Measurements from ENCODE around the gene UFD1. TPM values are rescaled to one million over a fixed set of nuclear protein-coding genes. Genes with fewer than 3 reads are reported as not detected.

The UFD1 gene
- total and polyA plus RNA-seq, 4 donors = 23.1 to 111 (median 70.0) TPM

DNA sequence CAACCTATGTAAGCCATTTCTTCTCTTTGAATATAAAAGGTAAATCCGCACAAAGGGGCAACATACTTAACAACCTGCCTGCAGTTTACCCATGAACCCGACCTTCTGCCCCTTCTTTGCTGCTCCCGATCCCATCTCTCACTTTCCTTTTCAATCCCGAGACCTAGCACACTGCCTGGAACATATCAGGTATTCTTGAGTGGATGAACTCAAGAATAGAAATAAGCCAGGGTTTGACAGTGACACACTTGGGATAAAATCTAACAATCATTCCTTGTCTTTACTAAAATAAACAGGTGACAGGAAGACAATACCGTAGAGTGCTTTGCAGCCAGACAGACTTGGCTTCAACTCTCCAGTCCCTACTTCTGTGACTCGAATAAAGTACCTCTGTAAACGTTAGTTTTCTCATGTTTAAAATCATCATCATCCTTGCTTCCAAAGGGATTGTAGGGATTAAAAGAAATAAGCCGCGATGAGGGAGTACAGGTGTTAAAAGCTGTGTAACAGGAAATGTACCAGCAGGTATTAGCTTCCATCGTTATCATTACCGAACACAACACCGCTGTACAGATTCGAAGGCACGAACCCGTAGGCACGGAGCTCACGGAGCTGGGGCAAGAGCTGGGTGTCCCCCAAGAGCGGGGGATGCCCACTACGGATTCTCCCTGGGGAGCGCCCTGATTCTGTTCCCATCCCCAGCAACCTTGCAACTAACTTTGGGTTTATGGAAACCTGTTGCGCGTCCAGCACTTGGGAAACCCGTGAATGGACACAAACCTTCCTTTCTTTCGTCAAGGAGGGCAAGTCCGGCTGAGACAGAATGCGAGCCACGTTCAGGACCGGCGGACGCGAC, 720 bp downstream of the UFD1 start:
- peak in 1 of 3 donors; percentile 32 for DNase-seq

DNA sequence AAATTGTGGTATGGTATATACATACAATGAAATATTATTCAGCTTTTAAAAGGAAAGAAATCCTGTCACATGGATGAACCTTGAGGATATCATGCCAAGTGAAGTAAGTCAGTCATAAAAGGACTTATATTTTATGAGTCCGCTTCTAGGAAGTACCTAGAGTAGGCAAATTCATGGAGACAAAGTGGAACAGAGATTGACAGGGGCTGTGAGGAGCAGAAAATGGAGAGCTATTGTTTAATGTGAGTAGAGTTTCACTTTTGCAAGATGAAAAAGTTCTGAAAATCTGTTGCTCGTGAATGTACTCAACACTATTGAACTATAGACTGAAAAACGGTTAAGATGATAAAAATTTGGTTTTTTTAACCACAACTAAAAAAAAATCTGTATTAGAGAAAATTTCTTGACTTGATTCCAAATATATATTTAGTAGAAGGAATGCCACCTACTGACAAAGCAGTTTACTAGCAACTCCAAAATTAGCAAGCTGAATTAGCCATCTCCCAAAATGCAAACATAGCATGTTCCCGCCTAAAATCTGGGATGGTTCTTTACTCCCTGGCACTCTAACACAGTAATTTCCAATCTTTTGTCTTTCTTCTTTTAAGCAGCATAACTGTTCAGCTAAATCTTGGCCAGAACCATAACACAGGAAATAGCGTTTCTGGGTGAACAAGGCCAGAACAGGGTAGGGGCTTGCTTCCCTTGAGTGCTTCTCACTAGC, 1.5 kb downstream of the UFD1 start:
- no peaks in the 10 kb centered on the region for H3K9me3 ChIP-seq (ENCODE audit: control insufficient read depth in 4 of 4, insufficient read depth in 3 of 4, low read length in 3 of 4)
- H3K36me3 ChIP-seq (ENCODE audit: control insufficient read depth in 4 of 4, insufficient read depth in 4 of 4, low read length in 4 of 4) = peaks cover 9 to 19% (median 11%) of the 10 kb centered on the region in 4 donors
- H3K4me3 ChIP-seq = peak overlapping the region; percentile 82
- peak overlapping the region; percentile 37 to 96 for H3K27ac ChIP-seq (ENCODE audit: low read depth in 1 of 2, low read length in 1 of 2)
- WGBS, 2 donors = 21 to 23% methylated on average over 5 of the region's 5 CpGs
- H3K27me3 ChIP-seq (ENCODE audit: control insufficient read depth in 3 of 3, insufficient read depth in 3 of 3, low read length in 2 of 3) = no peaks in the 10 kb centered on the region
- peaks cover 0 to 21% (median 3%) of the 10 kb centered on the region in 5 donors for H3K4me1 ChIP-seq (ENCODE audit: control insufficient read depth in 5 of 5, insufficient read depth in 5 of 5, low read length in 5 of 5)
- TF ChIP-seq, protein P1, sequence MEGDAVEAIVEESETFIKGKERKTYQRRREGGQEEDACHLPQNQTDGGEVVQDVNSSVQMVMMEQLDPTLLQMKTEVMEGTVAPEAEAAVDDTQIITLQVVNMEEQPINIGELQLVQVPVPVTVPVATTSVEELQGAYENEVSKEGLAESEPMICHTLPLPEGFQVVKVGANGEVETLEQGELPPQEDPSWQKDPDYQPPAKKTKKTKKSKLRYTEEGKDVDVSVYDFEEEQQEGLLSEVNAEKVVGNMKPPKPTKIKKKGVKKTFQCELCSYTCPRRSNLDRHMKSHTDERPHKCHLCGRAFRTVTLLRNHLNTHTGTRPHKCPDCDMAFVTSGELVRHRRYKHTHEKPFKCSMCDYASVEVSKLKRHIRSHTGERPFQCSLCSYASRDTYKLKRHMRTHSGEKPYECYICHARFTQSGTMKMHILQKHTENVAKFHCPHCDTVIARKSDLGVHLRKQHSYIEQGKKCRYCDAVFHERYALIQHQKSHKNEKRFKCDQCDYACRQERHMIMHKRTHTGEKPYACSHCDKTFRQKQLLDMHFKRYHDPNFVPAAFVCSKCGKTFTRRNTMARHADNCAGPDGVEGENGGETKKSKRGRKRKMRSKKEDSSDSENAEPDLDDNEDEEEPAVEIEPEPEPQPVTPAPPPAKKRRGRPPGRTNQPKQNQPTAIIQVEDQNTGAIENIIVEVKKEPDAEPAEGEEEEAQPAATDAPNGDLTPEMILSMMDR (IDR thresholded peaks at IDR 0.05; ENCODE audit: control extremely low read depth, extremely low read depth) = no peak
- H3K9ac ChIP-seq (ENCODE audit: insufficient read depth in 1 of 2, low read length in 2 of 2) = peak overlapping the region; percentile 42 to 62
- DNase-seq = peak in 2 of 3 donors; percentile 73
- no peak for ATAC-seq (ENCODE audit: insufficient read depth, low FRiP score)

More for the DNA sequence above, 720 bp downstream of the UFD1 start:
- TF ChIP-seq, protein P1 (IDR thresholded peaks at IDR 0.05; ENCODE audit: control extremely low read depth, extremely low read depth) = no peak
- ATAC-seq (ENCODE audit: insufficient read depth, low FRiP score) = no peak
- 1 to 2% methylated on average over 31 of the region's 31 CpGs for WGBS, 2 donors
- Histone ChIP-seq H3K27ac (ENCODE audit: low read depth in 1 of 2, low read length in 1 of 2) (peak overlapping the region; percentile 96 to 99), H3K36me3 (ENCODE audit: control insufficient read depth in 4 of 4, insufficient read depth in 4 of 4, low read length in 4 of 4) (peaks cover 4 to 15% (median 7%) of the 10 kb centered on the region in 4 donors), H3K4me3 (peak overlapping the region; percentile 82), H3K27me3 (ENCODE audit: control insufficient read depth in 3 of 3, insufficient read depth in 3 of 3, low read length in 2 of 3) (no peaks in the 10 kb centered on the region), H3K4me1 (ENCODE audit: control insufficient read depth in 5 of 5, insufficient read depth in 5 of 5, low read length in 5 of 5) (peaks cover 0 to 21% (median 3%) of the 10 kb centered on the region in 5 donors), H3K9ac (ENCODE audit: insufficient read depth in 1 of 2, low read length in 2 of 2) (peak overlapping the region; percentile 42 to 62), H3K9me3 (ENCODE audit: control insufficient read depth in 4 of 4, insufficient read depth in 3 of 4, low read length in 3 of 4) (no peaks in the 10 kb centered on the region)

DNA sequence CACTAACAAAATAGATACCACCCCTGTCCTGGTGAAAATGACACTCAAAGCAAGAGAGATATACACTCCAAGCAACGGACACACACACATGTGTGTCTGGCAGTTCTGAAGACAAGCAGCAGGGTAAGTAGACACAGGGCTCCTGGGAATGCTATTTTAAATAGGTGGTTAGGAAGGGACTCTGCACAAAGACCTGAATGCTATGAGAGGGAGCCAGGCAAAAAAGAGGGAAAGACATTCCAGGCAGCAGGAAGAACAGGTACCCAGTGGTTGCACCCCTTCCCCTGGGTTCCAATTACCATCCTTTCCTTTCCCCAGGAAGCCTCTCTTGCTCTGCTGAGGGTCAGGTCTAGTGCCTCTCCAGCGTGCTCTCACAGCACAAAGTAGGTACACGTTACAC, 3.0 kb downstream of the UFD1 start:
- no peak overlapping the region for H3K27ac ChIP-seq (ENCODE audit: low read depth in 1 of 2, low read length in 1 of 2)
- peaks cover 10 to 30% (median 13%) of the 10 kb centered on the region in 4 donors for H3K36me3 ChIP-seq (ENCODE audit: control insufficient read depth in 4 of 4, insufficient read depth in 4 of 4, low read length in 4 of 4)
- no peak overlapping the region for H3K9ac ChIP-seq (ENCODE audit: insufficient read depth in 1 of 2, low read length in 2 of 2)
- TF ChIP-seq, protein P1 (IDR thresholded peaks at IDR 0.05; ENCODE audit: control extremely low read depth, extremely low read depth) = no peak
- WGBS, 2 donors = 75 to 77% methylated on average over 3 of the region's 3 CpGs
- DNase-seq = no peak
- H3K9me3 ChIP-seq (ENCODE audit: control insufficient read depth in 4 of 4, insufficient read depth in 3 of 4, low read length in 3 of 4) = no peaks in the 10 kb centered on the region
- no peaks in the 10 kb centered on the region for H3K27me3 ChIP-seq (ENCODE audit: control insufficient read depth in 3 of 3, insufficient read depth in 3 of 3, low read length in 2 of 3)
- ATAC-seq (ENCODE audit: insufficient read depth, low FRiP score) = no peak
- H3K4me3 ChIP-seq = no peak overlapping the region
- H3K4me1 ChIP-seq (ENCODE audit: control insufficient read depth in 5 of 5, insufficient read depth in 5 of 5, low read length in 5 of 5) = peaks cover 0 to 21% (median 3%) of the 10 kb centered on the region in 5 donors
